ENCODE data around the gene RRP1. TPM values are rescaled to one million over a fixed set of nuclear protein-coding genes. Genes with fewer than 3 reads are reported as not detected.
A peak's percentile ranks its signal among the peaks of the same experiment; 100 is the strongest.

The RRP1 gene
- total and polyA plus RNA-seq, 10 of the 15 experiments (the other 5 are each of a cell fraction or from before 2014, with no cell fraction given): 0.34 to 70.8 (median 35.1) TPM

DNA sequence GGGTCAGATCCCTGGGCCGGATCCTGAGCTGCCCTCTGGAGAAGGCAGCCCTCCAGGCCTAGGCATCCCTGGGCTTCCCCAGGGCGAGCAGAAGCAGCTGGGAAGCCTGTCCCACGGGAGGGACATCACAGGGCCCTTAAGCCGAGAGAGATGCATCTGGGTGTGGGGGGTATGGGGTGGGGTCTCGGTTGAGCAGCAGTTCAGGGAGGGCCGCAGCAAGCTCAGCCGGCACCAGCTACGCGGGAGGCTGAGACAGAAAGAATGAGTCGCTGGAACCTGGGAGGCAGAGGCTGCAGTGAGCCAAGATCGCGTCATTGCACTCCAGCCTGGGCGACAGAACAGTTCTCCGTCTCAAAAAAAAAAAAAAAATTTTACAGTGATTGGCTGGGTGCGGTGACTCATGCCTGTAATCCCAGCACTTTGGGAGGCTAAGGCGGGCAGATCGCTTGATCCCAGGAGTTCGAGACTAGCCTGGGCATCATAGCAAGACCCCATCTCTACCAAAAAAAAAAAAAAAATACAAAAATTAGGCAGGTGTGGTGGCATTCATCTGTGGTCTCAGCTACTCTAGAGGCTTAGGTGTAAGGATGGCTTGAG lies 37.7 kb downstream of the RRP1 start:
- H3K79me2 ChIP-seq (ENCODE audit: control insufficient read depth, insufficient read depth, low read length): no peaks in the 10 kb centered on the region
- TF ChIP-seq, protein P1, sequence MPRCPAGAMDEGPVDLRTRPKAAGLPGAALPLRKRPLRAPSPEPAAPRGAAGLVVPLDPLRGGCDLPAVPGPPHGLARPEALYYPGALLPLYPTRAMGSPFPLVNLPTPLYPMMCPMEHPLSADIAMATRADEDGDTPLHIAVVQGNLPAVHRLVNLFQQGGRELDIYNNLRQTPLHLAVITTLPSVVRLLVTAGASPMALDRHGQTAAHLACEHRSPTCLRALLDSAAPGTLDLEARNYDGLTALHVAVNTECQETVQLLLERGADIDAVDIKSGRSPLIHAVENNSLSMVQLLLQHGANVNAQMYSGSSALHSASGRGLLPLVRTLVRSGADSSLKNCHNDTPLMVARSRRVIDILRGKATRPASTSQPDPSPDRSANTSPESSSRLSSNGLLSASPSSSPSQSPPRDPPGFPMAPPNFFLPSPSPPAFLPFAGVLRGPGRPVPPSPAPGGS (IDR thresholded peaks at IDR 0.05; ENCODE audit: borderline replicate concordance, insufficient read depth, low read depth, low read length, poor library complexity, severe bottlenecking): peak; percentile 40
- TF ChIP-seq ZNF207 (IDR thresholded peaks at IDR 0.05; ENCODE audit: borderline replicate concordance): no peak
- TF ChIP-seq SRF (IDR thresholded peaks at IDR 0.05; ENCODE audit: low read depth in 2 of 2, low read length in 2 of 2): no peak
- no peak for TF ChIP-seq POLR2A (IDR thresholded peaks at IDR 0.05; ENCODE audit: low read depth, low read length)
- no peak for TF ChIP-seq EED (IDR thresholded peaks at IDR 0.05; ENCODE audit: low read depth)
- no peak overlapping the region for H3K27ac ChIP-seq (ENCODE audit: control insufficient read depth, insufficient read depth)
- no peaks in the 10 kb centered on the region for H4K20me1 ChIP-seq (ENCODE audit: control insufficient read depth, insufficient read depth)
- ATAC-seq (no peak), FAIRE-seq (no peak), DNase-seq (ENCODE audit: low read depth, low spot score) (no peak)
- 53% methylated on average over 18 of the region's 18 CpGs for WGBS (ENCODE audit: insufficient coverage, insufficient replicate concordance, low lambda C conversion rate, missing lambda C conversion rate)
- intact Hi-C loops (cut with micrococcal nuclease; ENCODE audit: unreplicated experiment): no loop called here
- no TSS peak for BruUV-seq (replicated peaks)
- no peaks in the 10 kb centered on the region for H3K36me3 ChIP-seq (ENCODE audit: control insufficient read depth in 2 of 2, insufficient read depth in 2 of 2, low read length in 1 of 2)
- H3K4me3 ChIP-seq: no peak overlapping the region
- H3K9me3 ChIP-seq (replicated peaks; ENCODE audit: control insufficient read depth, insufficient read depth, low read length): no peaks in the 10 kb centered on the region; the same call in 2 of the 3 replicates
- in situ Hi-C loops (cut with MboI): no loop called here
- ChIA-PET RAD21 (ENCODE audit: unreplicated experiment) (interaction anchor here (1.0 kb wide), 1 partner anchor 47 kb away, joined by 3 read pairs; no protein-coding TSS in a partner anchor), POLR2A (no interaction called here), SMC1A (ENCODE audit: uncharacterized antibody, unreplicated experiment) (interaction anchor here (0.6 to 1.6 kb wide), 2 partner anchors 37 to 65 kb away, joined by 3 read pairs; no protein-coding TSS in a partner anchor), CTCF (no interaction called here)
- H3K27me3 ChIP-seq (replicated peaks in 1 of 2; ENCODE audit: control insufficient read depth in 2 of 2, insufficient read depth in 2 of 2, low read length in 1 of 2): peaks cover 1 to 2% of the 10 kb centered on the region in 2 experiments; a peak in 2 of 4 replicates
- no peaks in the 10 kb centered on the region for H3K4me1 ChIP-seq (ENCODE audit: control insufficient read depth, insufficient read depth, low read length)
- no peak overlapping the region for H2AFZ ChIP-seq (ENCODE audit: control insufficient read depth, low read depth, low read length)
- H3K9ac ChIP-seq (ENCODE audit: control insufficient read depth, insufficient read depth, low read length): no peak overlapping the region
- H3K4me2 ChIP-seq (ENCODE audit: control insufficient read depth, insufficient read depth): no peak overlapping the region

DNA sequence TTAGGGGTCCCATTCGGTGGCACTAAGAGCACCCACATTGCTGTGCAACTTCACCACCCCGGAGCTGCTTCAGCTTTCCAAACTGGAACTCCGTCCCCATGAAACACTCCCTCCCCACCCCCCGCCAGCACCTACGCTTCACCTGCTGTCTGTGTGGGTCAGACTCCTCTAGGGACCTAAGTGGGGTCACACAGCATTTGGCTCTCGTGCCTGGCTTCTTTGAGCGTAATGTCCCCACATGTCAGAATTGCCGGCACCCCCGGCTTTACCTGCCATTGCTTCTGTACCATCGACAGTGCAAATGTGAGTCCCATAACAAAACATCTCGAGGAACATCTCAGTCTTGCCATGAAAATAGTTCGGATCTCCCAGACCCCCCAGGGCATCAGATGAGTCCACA lies 39.8 kb downstream of the RRP1 start:
- ATAC-seq (no peak), FAIRE-seq (no peak), DNase-seq (ENCODE audit: low read depth, low spot score) (no peak)
- Histone ChIP-seq H3K79me2 (ENCODE audit: control insufficient read depth, insufficient read depth, low read length) (no peaks in the 10 kb centered on the region), H3K27ac (ENCODE audit: control insufficient read depth, insufficient read depth) (no peak overlapping the region), H4K20me1 (ENCODE audit: control insufficient read depth, insufficient read depth) (no peaks in the 10 kb centered on the region), H3K4me3 (no peak overlapping the region), H3K4me2 (ENCODE audit: control insufficient read depth, insufficient read depth) (no peak overlapping the region), H3K4me1 (ENCODE audit: control insufficient read depth, insufficient read depth, low read length) (no peaks in the 10 kb centered on the region), H3K36me3 (ENCODE audit: control insufficient read depth in 2 of 2, insufficient read depth in 2 of 2, low read length in 1 of 2) (no peaks in the 10 kb centered on the region), H3K9ac (ENCODE audit: control insufficient read depth, insufficient read depth, low read length) (no peak overlapping the region), H3K9me3 (replicated peaks; ENCODE audit: control insufficient read depth, insufficient read depth, low read length) (no peaks in the 10 kb centered on the region; the same call in 1 of the 3 replicates), H2AFZ (ENCODE audit: control insufficient read depth, low read depth, low read length) (no peak overlapping the region), H3K27me3 (replicated peaks in 1 of 2; ENCODE audit: control insufficient read depth in 2 of 2, insufficient read depth in 2 of 2, low read length in 1 of 2) (peaks cover 1 to 2% of the 10 kb centered on the region in 2 experiments; a peak in 2 of 4 replicates)
- WGBS (ENCODE audit: insufficient coverage, insufficient replicate concordance, low lambda C conversion rate, missing lambda C conversion rate): 46% methylated on average over 12 of the region's 12 CpGs
- ChIA-PET POLR2A (no interaction called here), CTCF (interaction anchor here (0.5 kb wide), 1 partner anchor 13 kb away, joined by 3 read pairs; no protein-coding TSS in a partner anchor), SMC1A (ENCODE audit: uncharacterized antibody, unreplicated experiment) (no interaction called here), RAD21 (ENCODE audit: unreplicated experiment) (no interaction called here)
- BruUV-seq (replicated peaks): no TSS peak
- in situ Hi-C loops (cut with MboI): no loop called here
- intact Hi-C loops (cut with micrococcal nuclease; ENCODE audit: unreplicated experiment): no loop called here
- TF ChIP-seq SP1 (IDR thresholded peaks at IDR 0.05; ENCODE audit: low read depth, low read length) (no peak), RFX5 (IDR thresholded peaks at IDR 0.05; ENCODE audit: low read depth, low read length) (no peak), ZNF24 (IDR thresholded peaks at IDR 0.05) (no peak), SMAD5 (IDR thresholded peaks at IDR 0.05; ENCODE audit: low read depth) (no peak), SREBF1 (IDR thresholded peaks at IDR 0.05; ENCODE audit: low read length) (no peak)
- TF ChIP-seq, protein P2, sequence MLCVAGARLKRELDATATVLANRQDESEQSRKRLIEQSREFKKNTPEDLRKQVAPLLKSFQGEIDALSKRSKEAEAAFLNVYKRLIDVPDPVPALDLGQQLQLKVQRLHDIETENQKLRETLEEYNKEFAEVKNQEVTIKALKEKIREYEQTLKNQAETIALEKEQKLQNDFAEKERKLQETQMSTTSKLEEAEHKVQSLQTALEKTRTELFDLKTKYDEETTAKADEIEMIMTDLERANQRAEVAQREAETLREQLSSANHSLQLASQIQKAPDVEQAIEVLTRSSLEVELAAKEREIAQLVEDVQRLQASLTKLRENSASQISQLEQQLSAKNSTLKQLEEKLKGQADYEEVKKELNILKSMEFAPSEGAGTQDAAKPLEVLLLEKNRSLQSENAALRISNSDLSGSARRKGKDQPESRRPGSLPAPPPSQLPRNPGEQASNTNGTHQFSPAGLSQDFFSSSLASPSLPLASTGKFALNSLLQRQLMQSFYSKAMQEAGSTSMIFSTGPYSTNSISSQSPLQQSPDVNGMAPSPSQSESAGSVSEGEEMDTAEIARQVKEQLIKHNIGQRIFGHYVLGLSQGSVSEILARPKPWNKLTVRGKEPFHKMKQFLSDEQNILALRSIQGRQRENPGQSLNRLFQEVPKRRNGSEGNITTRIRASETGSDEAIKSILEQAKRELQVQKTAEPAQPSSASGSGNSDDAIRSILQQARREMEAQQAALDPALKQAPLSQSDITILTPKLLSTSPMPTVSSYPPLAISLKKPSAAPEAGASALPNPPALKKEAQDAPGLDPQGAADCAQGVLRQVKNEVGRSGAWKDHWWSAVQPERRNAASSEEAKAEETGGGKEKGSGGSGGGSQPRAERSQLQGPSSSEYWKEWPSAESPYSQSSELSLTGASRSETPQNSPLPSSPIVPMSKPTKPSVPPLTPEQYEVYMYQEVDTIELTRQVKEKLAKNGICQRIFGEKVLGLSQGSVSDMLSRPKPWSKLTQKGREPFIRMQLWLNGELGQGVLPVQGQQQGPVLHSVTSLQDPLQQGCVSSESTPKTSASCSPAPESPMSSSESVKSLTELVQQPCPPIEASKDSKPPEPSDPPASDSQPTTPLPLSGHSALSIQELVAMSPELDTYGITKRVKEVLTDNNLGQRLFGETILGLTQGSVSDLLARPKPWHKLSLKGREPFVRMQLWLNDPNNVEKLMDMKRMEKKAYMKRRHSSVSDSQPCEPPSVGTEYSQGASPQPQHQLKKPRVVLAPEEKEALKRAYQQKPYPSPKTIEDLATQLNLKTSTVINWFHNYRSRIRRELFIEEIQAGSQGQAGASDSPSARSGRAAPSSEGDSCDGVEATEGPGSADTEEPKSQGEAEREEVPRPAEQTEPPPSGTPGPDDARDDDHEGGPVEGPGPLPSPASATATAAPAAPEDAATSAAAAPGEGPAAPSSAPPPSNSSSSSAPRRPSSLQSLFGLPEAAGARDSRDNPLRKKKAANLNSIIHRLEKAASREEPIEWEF (IDR thresholded peaks at IDR 0.05; ENCODE audit: insufficient replicate concordance, low read depth, low read length): no peak

All from GM12878 (cell line).